Rectal smooth muscle tissue (tissue), 1 donor: ENCODE measurements around the gene REX1BD.

Experiments used
- H3K27ac ChIP-seq: one replicate; pipeline ENCODE4 v1.7.0; 2013; ENCODE audit warnings: low read depth, low read length, inconsistent platforms
- H3K27me3 ChIP-seq: one replicate; pipeline ENCODE4 v1.7.0; 2013; ENCODE audit warnings: low read length; ENCODE audit not compliant: control insufficient read depth, insufficient read depth
- H3K36me3 ChIP-seq: one replicate; pipeline ENCODE4 v1.7.0; 2013; ENCODE audit warnings: low read length; ENCODE audit not compliant: control insufficient read depth, insufficient read depth
- H3K4me1 ChIP-seq: one replicate; pipeline ENCODE4 v1.7.0; 2013; ENCODE audit warnings: low read length; ENCODE audit not compliant: control insufficient read depth, insufficient read depth
- H3K4me3 ChIP-seq: one replicate; pipeline ENCODE4 v1.7.0; 2013; ENCODE audit warnings: low read length
- H3K9ac ChIP-seq: one replicate; pipeline ENCODE4 v1.7.0; 2013; ENCODE audit warnings: low read length

The REX1BD gene

DNA sequence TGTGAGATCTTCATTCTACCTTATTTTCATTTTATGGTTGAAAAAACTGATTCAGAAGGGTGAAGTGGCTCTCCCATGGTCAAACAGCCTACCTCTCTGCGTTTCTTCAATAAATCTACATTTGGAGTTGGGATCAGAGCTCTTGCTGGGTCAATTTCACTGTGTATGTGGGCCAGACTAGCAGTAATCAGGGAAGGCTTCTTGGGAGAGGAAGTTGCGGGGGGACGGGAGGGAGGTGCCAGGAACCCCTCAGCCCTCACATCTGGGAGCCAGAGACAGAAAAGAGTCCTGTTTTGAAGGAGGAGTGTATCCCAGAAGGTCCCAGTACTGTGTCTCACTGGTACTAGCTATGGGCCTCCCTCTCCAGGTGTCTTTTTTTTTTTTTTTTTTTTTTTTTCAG lies 30.0 kb upstream of the REX1BD start:
- H3K4me1 ChIP-seq = peaks cover 4% of the 10 kb centered on the region
- H3K36me3 ChIP-seq = no peaks in the 10 kb centered on the region
- peak overlapping the region; percentile 91 for H3K27ac ChIP-seq
- no peak overlapping the region for H3K9ac ChIP-seq
- no peaks in the 10 kb centered on the region for H3K27me3 ChIP-seq
- peak overlapping the region; percentile 97 for H3K4me3 ChIP-seq

DNA sequence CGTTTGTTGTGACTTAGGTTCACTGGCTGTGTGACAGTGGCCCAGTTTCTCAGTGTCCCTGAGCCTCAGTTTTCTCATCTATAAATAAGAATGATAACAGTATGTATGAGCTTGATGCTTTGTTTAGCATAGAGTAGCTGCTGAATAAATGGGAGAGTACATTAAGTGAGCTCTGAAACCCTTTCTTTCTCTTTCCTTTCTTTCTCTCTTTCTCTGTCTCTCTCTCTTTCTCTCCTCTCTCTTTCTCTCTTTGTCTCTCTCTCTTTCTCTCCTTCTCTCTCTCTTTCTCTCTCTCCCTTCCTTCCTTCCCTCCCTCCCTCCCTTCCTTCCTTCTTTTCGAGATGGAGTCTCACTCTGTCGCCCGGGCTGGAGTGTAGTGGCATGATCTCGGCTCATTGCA lies 28.9 kb upstream of the REX1BD start:
- no peak overlapping the region for H3K27ac ChIP-seq
- H3K4me1 ChIP-seq = peaks cover 4% of the 10 kb centered on the region
- peaks cover 6% of the 10 kb centered on the region for H3K36me3 ChIP-seq
- H3K9ac ChIP-seq = no peak overlapping the region
- H3K4me3 ChIP-seq = no peak overlapping the region
- H3K27me3 ChIP-seq = no peaks in the 10 kb centered on the region

DNA sequence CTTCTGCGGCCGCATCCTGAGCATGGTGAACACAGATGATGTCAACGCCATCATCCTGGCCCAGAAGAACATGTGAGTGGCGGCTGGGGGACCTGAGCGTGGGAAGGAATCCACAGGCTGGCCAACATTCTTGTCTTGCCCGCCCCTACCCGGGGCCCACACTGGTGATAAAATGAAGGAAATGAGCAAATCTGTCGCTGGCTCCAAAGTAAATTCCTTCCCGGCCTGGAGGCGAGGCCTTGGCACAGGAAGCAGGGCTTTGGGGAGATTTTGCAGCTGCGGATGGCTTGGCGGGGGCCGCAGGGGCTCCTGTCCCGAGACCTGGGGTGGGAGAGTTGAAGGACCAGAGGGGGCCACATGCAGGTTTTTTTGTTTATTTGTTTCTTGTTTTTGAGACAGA lies 26.5 kb upstream of the REX1BD start:
- Histone ChIP-seq H3K9ac (no peak overlapping the region), H3K36me3 (peaks cover 12% of the 10 kb centered on the region), H3K27ac (no peak overlapping the region), H3K4me1 (peaks cover 4% of the 10 kb centered on the region), H3K4me3 (no peak overlapping the region), H3K27me3 (no peaks in the 10 kb centered on the region)

DNA sequence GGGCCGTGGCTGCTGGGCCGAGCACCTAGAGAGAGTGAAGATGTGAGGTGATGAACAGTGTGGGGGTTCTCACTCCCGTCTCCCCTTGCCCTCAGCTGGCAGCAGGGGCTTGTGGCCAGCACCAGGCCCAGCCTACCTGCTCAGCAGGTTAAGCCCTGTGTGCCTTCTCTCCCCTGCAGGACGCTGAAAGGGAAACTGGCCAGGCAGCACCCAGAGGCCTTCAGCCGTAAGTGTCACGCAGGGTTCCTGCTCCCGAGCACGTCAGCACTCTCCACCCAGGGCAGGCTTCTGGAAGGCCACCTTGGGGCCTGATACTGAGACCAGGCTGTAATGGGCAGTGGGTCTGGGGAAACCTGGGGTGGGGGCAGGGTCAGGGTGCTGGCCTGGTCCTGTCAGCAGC lies 21.6 kb upstream of the REX1BD start:
- Histone ChIP-seq H3K9ac (no peak overlapping the region), H3K4me3 (no peak overlapping the region), H3K27me3 (no peaks in the 10 kb centered on the region), H3K27ac (no peak overlapping the region), H3K4me1 (no peaks in the 10 kb centered on the region), H3K36me3 (peaks cover 24% of the 10 kb centered on the region)

DNA sequence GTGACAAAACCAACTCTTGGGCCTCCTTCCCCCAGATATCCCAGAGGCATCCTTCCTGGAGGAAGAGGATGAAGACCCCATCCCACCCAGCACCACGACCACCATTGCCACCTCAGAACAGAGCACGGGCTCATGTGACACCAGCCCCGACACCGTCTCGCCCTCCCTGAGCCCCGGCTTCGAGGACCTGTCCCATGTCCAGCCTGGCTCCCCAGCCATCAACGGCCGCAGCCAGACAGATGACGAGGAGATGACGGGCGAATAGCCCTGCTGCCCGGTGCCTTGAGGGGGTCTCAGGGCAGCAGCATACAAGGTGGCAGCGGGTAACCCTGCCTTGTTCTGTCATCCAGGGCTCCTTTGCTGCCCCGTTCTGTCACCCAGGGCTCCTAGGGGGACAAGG lies 20.2 kb upstream of the REX1BD start:
- Histone ChIP-seq H3K36me3 (peaks cover 24% of the 10 kb centered on the region), H3K27ac (no peak overlapping the region), H3K4me3 (no peak overlapping the region), H3K4me1 (peaks cover 10% of the 10 kb centered on the region), H3K27me3 (no peaks in the 10 kb centered on the region), H3K9ac (no peak overlapping the region)

DNA sequence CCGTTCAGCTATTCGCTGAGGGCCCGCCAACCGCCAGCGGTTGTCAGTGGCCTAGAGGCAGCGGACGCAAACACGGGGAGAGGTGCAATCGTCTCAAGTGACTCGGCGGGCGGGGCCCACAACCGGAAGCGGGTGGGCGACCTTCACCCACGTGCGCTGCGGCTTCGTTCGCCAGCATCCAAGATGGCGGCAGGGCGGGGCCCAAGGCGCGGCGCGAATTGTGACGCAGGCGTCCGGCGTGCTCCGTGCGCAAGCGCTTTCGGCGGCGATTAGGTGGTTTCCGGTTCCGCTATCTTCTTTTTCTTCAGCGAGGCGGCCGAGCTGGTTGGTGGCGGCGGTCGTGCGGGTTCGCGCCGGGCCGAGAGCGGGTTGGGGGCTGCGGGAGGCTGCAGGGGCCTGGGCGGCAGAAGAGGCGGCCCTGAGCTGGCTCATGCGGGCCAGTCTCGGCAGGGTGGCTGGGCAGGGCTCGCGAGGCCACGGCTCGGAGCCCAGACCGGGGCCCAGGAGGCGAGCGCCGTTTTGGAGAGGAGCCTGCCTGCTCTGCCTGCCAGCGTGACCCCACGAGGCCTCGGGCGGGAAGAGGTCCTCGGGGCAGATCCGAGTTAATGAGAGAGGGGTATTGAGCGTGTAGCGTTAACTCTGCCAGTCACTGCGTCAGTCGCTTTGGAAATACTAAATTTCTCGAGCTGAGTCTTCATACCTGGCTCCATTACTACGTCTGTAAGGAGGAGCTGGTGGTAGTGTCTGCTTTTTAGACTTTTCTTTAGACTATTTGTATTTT lies 16.8 kb upstream of the REX1BD start, which contains the start of gene UBA52:
Gene UBA52, plus strand, starts transcription at position 294 of the 781 bp plus-strand sequence. CDS start 1,444 bp downstream, outside the sequence.
- peak within 1 kb of the TSS; percentile 91 for H3K27ac ChIP-seq
- H3K4me1 ChIP-seq = peaks cover 10% of the 10 kb centered on the region
- peak within 1 kb of the TSS; percentile 74 for H3K9ac ChIP-seq
- peaks cover 31% of the 10 kb centered on the region for H3K36me3 ChIP-seq
- no peaks in the 10 kb centered on the region for H3K27me3 ChIP-seq
- peak within 1 kb of the TSS; percentile 81 for H3K4me3 ChIP-seq

DNA sequence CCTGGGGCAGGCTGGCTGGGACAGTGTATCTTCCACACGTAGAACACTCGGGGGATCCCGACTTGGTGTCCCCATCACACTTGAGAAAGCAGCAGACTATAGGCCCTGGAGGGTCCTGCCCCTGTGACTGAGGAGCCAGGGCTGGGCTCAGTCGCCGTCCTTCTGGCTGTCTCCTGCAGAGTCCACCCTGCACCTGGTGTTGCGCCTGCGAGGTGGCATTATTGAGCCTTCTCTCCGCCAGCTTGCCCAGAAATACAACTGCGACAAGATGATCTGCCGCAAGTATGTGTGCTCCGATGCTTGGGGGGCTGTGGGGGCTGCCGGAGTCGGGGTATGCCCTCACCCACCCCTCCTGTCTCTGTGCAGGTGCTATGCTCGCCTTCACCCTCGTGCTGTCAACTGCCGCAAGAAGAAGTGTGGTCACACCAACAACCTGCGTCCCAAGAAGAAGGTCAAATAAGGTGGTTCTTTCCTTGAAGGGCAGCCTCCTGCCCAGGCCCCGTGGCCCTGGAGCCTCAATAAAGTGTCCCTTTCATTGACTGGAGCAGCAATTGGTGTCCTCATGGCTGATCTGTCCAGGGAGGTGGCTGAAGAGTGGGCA lies 13.8 kb upstream of the REX1BD start:
- H3K9ac ChIP-seq = no peak overlapping the region
- H3K36me3 ChIP-seq = peaks cover 18% of the 10 kb centered on the region
- H3K27ac ChIP-seq = no peak overlapping the region
- H3K4me1 ChIP-seq = peaks cover 10% of the 10 kb centered on the region
- no peak overlapping the region for H3K4me3 ChIP-seq
- H3K27me3 ChIP-seq = no peaks in the 10 kb centered on the region

DNA sequence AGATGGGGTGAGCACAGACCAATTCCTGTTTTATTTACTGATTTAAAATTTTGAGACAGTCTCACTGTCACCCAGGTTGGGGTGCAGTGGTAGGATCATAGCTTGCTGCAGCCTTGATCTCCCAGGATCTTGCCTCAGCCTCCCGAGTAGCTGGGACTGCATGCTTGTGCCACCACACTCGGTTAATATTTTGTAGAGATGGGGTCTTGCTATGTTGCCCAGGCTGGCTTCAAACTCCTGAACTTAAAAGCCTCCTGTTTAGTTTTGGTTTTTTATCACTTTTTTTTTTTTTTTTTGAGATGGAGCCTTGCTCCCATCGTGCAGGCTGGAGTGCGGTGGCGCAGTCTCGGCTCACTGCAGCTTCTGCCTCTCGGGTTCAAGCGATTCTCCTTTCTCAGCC lies 12.2 kb upstream of the REX1BD start:
- Histone ChIP-seq H3K36me3 (peaks cover 18% of the 10 kb centered on the region), H3K4me1 (peaks cover 10% of the 10 kb centered on the region), H3K4me3 (no peak overlapping the region), H3K27me3 (no peaks in the 10 kb centered on the region), H3K9ac (no peak overlapping the region), H3K27ac (no peak overlapping the region)

DNA sequence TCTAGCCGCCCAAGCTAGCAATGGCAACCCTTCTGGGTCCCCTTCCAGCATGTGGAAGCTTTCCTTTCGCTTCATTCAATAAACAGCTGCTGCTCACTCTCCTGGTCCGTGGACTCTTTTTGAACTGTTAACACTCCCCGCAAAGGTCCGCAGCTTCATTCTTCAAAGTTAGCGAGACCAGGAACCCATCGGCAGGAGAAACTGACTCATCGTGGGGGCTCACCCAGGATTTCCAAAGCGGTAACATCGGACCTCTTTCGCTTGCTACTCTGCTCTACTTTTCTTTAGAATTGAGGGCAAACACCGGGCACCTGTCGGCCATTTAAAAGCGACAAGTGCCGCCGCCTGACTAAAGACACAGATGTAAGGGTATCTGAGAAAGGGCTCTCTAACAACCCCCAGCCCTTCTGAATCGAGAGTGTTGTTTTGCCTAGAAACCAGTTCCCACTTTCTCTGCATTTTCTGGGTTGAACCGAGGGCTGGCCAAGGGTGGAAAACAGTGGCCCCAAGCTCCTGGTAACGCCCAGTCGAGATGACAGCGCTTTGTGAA lies 11.2 kb upstream of the REX1BD start:
- Histone ChIP-seq H3K27ac (no peak overlapping the region), H3K36me3 (peaks cover 18% of the 10 kb centered on the region), H3K9ac (no peak overlapping the region), H3K4me3 (no peak overlapping the region), H3K4me1 (peaks cover 8% of the 10 kb centered on the region), H3K27me3 (no peaks in the 10 kb centered on the region)

DNA sequence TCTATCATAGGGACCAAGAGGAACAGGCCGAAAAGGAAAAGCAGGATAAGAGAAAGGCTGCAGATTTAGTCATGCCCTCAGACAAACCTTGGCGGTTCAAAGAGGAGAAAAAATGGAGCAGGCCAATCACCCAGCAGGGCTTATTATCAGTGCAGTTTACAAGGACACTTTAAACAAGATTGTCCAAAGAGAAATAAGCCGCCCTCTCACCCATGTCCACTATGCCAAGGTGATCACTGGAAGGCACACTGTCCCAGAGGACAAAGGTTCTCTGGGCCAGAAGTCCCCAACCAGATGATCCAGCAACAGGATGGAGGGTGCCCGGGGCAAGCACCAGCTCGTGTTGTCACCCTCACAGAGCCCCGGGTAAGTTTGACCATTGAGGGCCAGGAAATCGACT lies 8.3 kb upstream of the REX1BD start:
- no peak overlapping the region for H3K27ac ChIP-seq
- no peak overlapping the region for H3K9ac ChIP-seq
- peaks cover 9% of the 10 kb centered on the region for H3K36me3 ChIP-seq
- no peaks in the 10 kb centered on the region for H3K4me1 ChIP-seq
- H3K4me3 ChIP-seq = no peak overlapping the region
- no peaks in the 10 kb centered on the region for H3K27me3 ChIP-seq

DNA sequence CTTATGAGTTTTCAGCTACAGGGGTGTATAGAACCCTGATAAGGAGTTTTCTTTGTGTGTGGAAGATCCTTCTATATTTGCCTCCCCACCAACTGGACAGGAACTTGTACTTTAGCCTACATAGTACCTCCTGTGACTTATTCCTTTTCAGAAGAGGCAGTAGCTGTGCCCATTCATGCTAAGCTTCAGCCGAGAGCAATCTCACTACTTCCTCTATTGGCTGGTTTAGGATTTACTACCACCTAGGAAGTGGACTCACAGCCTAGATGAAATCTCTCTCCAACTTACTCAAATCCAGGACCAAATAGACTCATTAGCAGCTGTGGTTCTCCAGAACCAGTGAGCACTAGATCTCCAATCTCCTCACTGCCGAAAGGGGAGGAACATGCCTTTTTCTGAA lies 2.3 kb upstream of the REX1BD start:
- Histone ChIP-seq H3K27ac (no peak overlapping the region), H3K4me1 (peaks cover 8% of the 10 kb centered on the region), H3K27me3 (no peaks in the 10 kb centered on the region), H3K9ac (no peak overlapping the region), H3K36me3 (peaks cover 3% of the 10 kb centered on the region), H3K4me3 (no peak overlapping the region)

DNA sequence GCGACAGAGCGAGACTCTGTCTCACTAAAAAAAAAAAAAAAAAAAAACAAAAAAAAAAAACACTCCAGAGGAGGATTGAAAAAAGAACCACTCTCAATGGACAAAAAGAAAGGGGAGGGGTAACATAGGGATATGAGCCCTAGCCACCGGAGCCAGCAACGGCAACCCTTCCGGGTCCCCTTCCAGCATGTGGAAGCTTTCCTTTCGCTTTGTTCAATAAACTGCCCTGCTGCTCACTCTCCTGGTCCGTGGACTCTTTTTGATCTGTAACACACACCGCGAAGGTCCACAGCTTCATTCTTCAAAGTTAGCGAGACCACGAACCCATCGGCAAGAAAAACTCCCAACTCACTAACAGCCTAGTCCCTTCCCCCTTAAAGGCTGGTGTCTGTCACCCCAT lies 1.0 kb upstream of the REX1BD start:
- peaks cover 3% of the 10 kb centered on the region for H3K36me3 ChIP-seq
- H3K27me3 ChIP-seq = no peaks in the 10 kb centered on the region
- H3K27ac ChIP-seq = no peak overlapping the region
- peak overlapping the region; percentile 85 for H3K4me3 ChIP-seq
- peaks cover 8% of the 10 kb centered on the region for H3K4me1 ChIP-seq
- no peak overlapping the region for H3K9ac ChIP-seq
